NT2/D1 (cell line): ENCODE data around the gene TMEM176B.

Experiments used
- SUZ12 ChIP-seq: IDR thresholded peaks from 2 replicates; pipeline ENCODE4 v1.6.1; 2011; ENCODE audit not compliant: insufficient read length, insufficient read depth; ENCODE audit errors: extremely low read depth
- ZNF274 ChIP-seq: IDR thresholded peaks from 2 replicates; pipeline ENCODE4 v1.6.1; 2011; ENCODE audit warnings: mild to moderate bottlenecking, low read depth, low read length

GRCh38 chr7:150845421-150845861, 45.3 kb upstream of the TMEM176B start:
- TF ChIP-seq ZNF274 = no peak
- TF ChIP-seq SUZ12 = no peak
